ENCODE results near the gene PPP1R26.
"Not testable (repeated sequence)": the region's sequence is repeated elsewhere in the genome, so short reads cannot be mapped to it uniquely, and the experiment has no call there.

The PPP1R26 gene

DNA sequence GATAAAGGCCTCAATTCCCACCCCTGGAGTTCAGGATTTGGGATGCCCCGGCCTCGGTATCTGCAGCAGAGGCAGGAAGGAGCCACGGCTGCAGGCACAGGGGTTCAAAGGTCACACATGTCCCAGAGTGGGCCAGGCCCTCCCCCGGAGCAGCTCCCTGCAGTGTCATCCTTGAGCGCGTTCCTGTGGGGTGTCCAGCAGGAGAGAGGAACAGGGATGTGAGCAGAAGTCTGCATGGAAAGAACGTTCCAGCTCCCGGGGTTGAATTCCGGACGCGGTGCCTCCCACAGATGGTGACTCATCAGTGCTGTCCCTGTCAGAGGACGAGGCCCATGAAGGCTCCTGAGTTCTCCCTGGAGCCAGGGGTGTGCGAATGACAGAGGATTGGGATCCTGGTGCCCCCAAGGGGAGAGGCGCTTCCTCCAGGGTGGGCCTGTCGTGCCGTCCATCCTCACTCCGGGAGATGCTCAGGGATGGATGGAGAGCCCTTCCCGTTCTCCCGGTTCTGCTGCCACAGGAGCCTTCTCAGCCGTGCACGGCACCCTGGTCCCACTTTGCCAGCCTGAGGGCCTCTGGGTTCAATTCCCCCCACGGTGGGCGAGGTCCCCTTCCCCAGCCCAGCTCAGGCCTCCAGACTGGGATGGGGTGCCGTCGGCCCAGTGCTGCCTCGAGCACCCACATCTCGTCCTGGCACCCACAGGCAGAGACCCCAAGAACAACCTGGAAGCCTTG is 44.7 kb downstream of the PPP1R26 start:
- no peak for DNase-seq

DNA sequence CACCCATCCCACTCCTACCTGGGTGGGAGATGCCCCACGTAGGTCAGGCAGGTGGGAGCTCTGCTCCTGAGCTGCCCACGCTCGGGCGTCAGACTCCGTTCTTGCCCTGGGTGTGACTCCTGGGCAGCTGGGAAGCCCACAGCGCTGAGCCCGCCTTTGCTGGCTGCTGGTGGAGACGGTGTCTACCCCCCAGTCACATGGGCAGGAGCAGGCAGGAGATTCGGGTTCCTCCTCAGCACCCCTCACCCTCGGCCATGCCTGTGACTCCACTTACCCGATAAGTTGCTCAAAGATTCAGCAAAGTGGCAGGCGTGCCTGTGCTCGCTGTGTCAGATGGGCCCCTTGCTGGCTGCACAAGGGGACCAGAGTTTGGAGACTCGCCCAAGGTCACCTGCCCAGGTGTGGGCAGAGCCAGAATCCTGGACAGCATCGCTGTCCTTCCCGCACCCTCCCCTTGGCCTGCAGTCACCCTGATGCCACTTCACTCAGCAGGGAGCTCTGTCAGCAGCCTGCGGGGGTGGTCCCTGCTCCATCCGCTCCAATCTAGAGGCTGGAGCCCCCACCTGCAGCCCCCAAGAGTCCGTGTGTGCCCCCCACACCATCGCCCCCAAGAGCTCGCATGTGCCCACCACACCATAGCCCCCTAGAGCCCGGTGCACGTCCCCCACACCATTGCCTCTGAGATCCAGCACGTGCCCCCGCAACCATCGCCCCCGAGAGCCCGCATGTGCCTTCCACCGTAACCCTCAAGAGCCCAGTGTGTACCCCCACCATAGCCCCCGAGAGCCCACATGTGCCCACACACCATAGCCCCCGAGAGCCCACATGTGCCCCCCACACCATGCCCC is 45.9 kb downstream of the PPP1R26 start:
- DNase-seq: no peak

DNA sequence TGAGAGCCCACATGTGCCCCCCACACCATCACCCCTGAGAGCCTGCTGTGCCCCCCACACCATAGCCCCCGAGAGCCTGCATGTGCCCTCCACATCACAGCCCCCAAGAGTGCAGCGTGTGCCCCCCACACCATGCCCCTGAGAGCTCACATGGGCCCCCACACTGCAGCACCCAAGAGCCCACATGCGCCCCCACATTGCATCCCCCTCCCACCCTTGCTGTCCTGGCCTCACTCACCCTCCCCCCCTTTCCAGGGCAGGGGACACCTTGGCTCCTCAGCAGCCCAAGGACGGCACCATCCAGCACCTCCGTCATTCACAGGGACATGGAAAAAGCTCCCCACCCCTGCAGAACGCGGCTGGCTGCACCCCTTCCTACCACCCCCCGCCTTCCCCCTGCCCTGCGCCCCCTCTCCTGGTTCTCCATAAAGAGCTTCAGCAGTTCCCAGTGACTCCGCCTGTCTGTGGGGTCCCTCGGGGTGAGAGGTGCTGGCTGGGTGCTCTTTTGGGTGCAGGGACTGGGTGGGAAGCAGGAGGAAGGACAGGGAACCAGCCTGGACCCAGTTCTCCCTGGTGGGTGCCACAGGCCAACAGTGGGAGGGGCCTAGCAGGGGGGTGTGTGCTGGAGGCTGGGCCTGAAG is 46.6 kb downstream of the PPP1R26 start:
- no peak for DNase-seq

DNA sequence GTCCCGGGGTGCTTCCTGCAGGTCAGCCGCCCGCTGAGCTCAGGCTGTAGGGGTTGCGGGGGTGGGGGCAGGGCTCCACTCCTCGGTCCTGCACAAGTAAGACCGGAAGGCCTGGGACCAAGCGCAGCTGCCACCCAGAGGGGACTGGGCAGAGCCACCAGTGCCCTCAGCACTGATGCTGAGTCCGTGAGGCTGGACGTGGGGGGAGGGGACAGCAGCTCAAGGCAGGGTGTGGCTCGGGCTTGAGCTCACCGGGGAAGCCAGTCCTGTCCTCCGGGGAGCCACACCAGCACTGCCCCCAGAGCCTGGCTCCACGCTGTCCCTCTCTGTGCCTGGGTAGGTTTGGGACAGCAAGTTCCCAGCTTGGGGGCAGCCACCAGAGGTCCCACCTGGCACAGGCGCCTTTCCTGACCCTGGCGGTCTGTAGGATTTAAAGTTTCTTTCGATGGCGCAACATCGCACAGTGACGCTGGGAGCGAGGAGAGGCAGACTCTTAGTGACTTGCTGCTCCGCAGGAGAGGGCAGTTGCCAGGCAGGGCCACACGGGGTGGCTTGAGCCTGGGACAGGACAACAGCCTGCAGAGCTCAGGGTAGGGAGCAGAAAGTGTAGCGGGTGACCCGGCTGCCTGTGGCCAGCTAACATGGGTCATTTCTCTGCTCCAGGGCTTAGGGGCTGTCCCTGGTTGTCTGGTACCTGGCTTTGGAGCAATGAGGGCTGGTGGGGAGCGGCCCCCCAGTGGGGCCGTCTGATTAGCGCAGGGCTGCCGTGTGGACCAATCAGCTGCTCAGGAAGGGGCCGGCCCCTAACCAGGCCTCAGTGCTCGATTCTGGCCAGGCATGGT is 47.4 kb downstream of the PPP1R26 start:
- DNase-seq: no peak

DNA sequence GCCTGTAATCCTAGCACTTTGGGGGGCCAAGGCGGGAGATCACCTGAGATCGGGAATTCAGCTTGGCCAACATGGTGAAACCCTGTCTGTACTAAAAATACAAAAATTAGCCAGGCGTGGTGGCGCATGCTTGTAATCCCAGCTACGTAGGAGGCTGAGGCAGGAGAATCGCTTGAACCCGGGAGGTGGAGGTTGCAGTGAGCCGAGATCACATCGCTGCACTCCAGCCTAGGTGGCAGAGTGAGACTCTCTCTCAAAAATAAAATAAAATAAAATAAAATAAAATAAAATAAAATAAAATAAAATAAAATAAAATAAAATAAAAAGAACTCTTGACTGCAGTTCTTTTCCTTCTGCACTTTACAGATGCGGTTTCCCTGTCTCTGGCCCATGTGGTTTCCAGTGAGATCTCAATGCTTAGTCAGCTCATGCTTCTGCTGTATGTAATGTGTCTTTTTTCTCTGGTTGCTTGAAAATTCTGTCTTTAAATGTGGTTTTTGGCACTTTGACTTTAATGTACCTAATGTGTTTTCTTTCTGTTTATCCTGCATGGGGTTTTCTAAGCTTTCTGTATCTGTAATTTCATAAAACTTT is 49.4 kb downstream of the PPP1R26 start:
- not testable (repeated sequence) for DNase-seq

DNA sequence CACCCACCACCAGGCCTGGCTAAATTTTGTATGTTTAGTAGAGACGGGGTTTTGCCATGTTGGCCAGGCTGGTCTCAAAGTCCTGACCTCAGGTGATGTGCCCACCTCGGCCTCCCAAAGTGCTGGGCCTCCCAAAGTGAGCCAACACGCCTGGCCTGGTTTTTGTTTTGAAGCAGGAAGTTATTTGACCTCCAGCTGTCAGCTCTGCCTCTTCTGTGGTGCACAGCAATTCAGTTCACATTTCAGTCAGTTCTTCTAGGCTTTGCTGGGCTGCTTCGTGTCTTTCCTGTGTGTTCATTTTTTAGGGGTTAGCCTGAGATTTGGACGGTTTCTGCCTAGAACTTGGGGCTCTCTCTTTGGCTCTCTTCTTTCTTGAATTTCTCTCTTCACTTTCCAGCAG is 50.6 kb downstream of the PPP1R26 start:
- DNase-seq: no peak

DNA sequence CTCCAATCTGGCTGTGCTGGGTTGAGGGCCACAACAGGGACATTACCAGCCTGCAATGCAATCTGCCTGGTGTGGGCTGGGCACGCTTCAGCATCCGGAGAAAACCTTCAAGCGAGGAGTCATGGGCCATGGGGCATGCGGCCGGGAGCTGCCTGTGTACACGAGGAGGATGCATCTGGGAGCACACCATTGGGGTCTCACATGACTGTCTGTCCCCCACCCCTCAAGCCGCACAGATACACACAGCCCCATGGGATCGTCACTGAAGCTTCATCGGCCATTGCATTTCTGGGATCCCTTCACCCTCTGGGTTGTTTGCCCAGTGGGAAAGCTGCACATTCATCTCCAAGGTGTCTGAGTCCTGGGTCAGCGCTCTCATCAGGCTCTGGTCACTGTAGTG is 51.5 kb downstream of the PPP1R26 start:
- no peak for DNase-seq

DNA sequence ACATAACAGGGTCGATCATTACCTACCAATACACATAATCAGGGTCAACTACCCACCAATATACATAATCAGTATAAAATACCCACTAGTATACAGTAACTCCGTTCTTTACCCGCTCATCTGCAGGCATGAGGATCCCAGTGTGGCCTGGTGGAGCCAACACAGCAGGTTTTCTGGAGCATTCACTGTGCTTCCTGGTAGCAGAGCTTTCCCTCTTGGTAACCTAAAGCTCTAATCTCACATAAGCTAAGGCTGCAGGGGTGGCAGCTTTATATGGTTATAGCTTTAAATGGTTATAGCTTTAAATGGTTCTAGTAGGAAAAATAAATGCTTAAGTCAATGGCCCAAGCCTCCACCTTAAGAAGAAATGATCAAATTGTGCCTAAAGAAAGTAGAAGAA is 53.5 kb downstream of the PPP1R26 start:
- DNase-seq: no peak

DNA sequence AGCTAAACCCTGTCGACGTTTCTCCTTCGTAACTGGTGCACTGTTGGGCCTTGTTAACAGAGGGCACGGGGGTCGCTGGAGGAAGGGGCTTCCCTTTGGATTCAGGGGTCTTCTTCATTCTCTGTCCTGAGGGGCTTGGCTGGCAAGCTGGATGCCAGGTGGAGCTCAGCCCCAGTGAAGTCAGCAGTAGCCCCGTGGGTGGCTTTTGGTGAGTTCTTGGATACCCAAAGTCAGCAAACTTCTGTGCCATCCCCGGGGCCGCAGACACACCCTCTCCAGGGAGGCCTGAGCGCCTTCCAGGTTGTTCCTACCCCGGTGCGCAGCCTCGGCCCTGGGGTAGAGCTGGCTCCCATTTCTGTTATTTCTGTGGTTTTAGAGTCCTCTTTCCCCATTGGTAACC is 54.1 kb downstream of the PPP1R26 start:
- DNase-seq: no peak

DNA sequence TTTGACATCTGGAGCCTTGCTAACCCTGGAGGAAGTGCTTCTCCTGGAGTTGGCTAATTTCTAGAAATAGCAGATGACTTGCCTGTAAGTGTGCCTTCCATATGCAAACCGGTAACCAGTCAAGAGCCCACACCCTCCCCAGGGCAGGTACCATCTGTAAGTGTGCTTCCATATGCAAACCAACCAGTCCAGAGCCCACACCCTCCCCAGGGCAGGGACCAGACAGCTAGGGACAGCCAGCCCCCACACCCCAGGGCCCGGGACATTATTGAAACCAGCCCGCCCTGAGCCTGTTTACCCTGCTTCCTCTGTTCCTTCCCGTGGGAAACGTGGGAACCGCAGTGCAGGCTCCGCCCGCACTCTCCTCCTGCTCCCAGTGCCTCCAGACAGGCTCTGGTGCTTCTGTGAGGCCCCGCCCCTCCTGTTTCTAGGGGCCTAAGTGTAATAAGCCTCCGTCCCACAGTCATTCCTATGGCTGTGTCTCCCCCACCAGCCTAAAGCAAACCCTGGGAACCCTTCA is 54.7 kb downstream of the PPP1R26 start:
- not testable (repeated sequence) for DNase-seq

DNA sequence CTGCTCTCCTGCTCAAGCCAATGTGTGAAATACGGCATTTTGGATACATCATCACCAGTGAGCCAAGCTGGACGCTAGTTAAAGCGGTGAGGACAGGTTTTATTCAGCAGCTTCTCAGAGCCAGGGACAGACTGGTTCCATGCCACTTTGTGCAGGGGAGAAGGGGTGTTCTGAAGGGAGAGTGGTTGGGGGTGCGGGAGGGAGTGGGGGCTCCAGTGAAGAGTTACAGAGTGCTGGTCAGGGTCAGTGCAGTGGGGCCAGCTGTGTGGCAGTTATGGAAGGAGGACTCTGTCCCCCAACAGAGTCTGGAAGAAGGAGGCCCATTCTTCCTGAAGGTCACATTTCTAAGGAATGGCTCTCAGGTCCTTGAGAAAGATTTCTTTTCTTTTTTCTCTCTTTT is 55.2 kb downstream of the PPP1R26 start:
- DNase-seq: not testable (repeated sequence)

DNA sequence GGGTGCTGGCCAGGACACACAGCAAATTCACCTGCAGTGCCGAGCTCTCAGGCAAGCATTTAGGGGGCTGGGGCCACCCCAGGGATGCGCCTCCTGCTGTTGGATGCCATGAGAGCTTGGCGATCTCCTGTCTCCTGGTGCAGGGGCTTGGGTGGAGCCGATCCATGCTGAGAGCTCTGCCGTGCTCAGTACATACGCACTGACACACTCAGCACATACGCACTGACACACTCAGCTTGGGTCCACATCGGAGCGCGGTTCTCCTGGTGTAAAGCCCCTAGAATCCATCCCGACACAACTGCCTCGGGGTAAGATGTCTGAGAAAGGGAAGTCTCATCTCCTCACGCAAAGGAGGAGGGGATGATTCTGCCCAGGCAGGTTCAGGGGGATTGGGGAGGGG is 56.0 kb downstream of the PPP1R26 start:
- not testable (repeated sequence) for DNase-seq

DNA sequence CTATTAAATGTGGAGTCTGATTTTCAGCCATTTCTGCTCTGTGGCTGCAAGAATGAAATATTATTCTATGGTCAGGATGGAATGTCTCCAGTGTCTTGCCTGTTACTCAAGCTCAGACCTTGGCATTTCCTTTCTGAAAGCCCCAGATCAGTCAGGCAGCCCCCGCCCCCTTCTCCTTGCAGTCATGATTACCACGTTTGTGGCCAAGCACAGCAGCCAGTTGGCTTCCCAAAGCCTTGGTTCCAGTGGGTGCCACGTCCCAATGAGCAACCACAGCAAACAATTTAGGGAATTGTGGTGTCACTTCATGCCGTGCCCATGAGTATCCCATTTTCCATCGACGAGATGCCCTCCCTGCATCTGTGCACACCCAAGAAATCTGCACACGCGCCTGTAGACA is 56.6 kb downstream of the PPP1R26 start:
- DNase-seq: no peak

Measured in NCI-H1417 (cell line).